Hippocampal formation (tissue), 2 donors: ENCODE data around the gene PCDHGA6.
"Not testable (repeated sequence)": the region's sequence is repeated elsewhere in the genome, so short reads cannot be mapped to it uniquely, and the experiment has no call there.

Experiments
- DNase-seq, 2 donors: peaks; one replicate each; lab custom pipeline; 2025; lab: John Stamatoyannopoulos, UW

The PCDHGA6 gene

GRCh38 chr5:141373673-141374317 lies at the start of gene PCDHGA6:
Gene PCDHGA6, plus strand, starts transcription at chr5:141373891. Its CDS starts 193 bp downstream, at chr5:141374084.
- no peak for DNase-seq

- DNase-seq, result peak; percentile 57 to 66
These were observed 47.4 kb upstream of the PCDHGA6 start for GRCh38 chr5:141326088-141326854.

DNA sequence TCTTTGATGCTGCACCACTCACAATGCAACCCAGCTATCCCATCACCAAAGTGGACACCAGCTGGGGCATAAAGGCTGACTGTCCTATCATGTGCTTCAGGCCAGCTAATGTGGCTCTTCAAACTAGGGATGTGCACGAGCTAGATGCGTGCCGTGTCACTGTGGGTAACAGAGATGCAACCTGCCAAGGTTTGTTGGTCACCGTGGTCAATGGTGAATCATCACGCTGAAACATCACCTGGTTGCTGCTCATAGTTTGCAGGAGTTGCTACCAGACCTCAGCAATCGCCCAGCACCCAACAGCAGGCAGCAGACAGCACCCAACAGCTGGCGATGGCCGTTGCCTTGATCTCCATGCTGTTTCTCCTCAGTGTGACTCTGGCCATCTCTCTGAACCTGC lies 45.5 kb upstream of the PCDHGA6 start:
- DNase-seq, result no peak

- DNase-seq, result no peak
These were observed 43.2 kb upstream of the PCDHGA6 start, which contains the start of gene PCDHGA1 for GRCh38 chr5:141330299-141331080. Gene PCDHGA1, plus strand, starts transcription at chr5:141330514.

GRCh38 chr5:141332571-141332970 lies 41.1 kb upstream of the PCDHGA6 start:
- not testable (repeated sequence) for DNase-seq

- DNase-seq, result no peak
These were observed 35.0 kb upstream of the PCDHGA6 start, which contains the start of gene PCDHGA2 for GRCh38 chr5:141338538-141339306. Gene PCDHGA2, plus strand, starts transcription at chr5:141338760.

GRCh38 chr5:141340781-141341354 lies 32.8 kb upstream of the PCDHGA6 start:
- not testable (repeated sequence) for DNase-seq

GRCh38 chr5:141342773-141343172 lies 30.9 kb upstream of the PCDHGA6 start:
- no peak for DNase-seq

DNA sequence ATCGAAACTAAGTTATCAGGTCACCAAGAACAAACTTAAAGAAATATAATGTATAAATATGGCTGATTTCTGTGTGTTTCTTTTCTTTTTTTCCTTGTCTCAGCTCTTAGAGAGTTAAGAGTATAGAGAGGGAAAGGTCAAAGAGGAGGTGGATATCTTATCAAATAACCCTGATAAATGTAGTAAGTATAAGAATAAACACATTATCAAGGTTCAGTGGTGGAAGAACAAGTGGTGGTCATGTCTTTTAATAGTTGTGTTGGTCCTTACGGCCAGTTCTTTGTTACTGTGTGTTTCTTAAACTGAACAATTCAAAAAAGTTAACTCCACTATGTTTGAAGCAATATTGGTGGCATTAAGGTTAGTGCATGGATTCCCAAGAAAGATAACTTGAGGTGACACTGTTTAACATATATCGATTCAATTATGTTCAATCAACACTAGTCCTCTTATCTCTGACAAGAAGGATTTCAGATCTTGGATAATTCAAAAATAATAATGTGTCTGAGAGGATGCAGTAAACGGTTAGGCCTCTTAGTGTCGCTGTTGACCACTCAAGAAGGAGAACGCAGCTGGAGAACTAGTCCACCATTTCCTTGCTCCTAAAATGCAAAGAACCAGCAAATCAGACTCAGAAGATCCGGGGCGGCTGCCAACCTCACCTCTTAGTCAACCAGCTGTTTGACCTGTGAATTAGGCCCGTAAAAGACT lies 30.3 kb upstream of the PCDHGA6 start, which contains the start of gene PCDHGA3:
PCDHGA3 (plus strand) TSS at position 588 of the 711 bp plus-strand sequence. CDS start 205 bp downstream, outside the sequence.
- DNase-seq, result no peak

GRCh38 chr5:141343953-141344463 lies 29.7 kb upstream of the PCDHGA6 start:
- no peak for DNase-seq

- DNase-seq, result no peak
These were observed 28.4 kb upstream of the PCDHGA6 start for GRCh38 chr5:141345327-141345726.

GRCh38 chr5:141346017-141346416 lies 27.7 kb upstream of the PCDHGA6 start:
- DNase-seq, result not testable (repeated sequence)

GRCh38 chr5:141349917-141350619 lies 23.6 kb upstream of the PCDHGA6 start, which contains the start of gene PCDHGB1:
Gene PCDHGB1, plus strand, starts transcription at chr5:141350099. Its CDS starts 162 bp downstream, at chr5:141350261.
- DNase-seq, result no peak

DNA sequence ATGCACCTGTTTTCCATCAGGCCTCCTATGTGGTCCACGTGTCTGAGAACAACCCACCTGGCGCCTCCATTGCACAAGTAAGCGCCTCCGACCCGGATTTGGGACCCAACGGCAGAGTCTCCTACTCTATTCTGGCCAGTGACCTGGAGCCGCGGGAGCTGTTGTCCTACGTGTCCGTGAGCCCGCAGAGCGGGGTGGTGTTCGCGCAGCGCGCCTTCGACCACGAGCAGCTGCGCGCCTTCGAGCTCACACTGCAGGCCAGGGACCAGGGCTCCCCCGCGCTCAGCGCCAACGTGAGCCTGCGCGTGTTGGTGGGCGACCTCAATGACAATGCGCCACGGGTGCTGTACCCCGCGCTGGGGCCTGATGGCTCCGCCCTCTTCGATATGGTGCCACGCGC lies 22.1 kb upstream of the PCDHGA6 start:
- DNase-seq, result no peak

- DNase-seq, result no peak
These were observed 18.7 kb upstream of the PCDHGA6 start, which contains the start of gene PCDHGA4 for GRCh38 chr5:141354900-141355469. Gene PCDHGA4, plus strand, starts transcription at chr5:141355021. Its CDS starts 87 bp downstream, at chr5:141355108.

DNA sequence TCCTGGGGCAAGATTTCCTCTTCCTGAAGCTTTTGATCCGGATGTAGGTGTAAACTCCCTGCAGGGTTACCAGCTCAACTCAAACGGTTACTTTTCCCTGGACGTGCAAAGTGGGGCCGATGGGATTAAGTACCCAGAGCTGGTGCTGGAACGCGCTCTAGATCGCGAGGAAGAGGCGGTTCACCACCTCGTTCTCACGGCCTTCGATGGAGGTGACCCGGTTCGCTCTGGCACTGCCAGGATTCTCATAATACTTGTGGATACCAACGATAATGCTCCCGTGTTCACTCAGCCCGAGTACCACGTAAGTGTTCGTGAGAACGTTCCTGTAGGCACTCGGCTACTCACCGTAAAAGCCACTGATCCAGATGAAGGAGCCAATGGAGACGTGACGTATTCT lies 18.1 kb upstream of the PCDHGA6 start:
- no peak for DNase-seq

DNA sequence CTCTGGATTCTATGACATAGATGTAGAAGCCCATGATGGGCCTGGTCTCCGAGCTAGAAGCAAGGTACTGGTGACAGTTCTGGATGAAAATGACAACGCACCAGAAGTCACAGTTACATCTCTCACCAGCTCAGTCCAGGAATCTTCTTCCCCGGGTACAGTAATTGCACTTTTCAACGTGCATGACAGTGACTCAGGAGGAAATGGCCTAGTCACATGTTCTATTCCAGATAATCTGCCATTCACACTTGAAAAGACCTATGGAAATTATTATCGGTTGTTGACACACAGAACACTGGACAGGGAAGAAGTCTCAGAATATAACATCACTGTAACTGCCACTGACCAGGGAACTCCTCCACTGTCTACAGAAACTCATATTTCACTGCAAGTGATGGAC lies 17.6 kb upstream of the PCDHGA6 start:
- DNase-seq, result no peak

DNA sequence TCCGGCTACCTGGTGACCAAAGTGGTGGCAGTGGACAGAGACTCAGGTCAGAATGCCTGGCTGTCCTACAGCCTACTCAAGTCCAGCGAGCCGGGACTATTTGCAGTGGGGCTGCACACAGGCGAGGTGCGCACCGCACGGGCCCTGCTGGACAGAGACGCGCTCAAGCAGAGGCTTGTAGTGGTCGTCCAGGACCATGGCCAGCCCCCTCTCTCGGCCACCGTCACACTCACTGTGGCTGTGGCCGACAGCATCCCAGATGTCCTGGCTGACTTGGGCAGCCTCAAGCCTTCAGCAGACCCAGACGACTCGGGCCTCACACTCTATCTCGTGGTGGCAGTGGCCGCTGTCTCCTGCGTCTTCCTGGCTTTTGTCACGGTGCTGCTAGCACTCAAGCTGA lies 16.7 kb upstream of the PCDHGA6 start:
- DNase-seq, result no peak
